CD1c-positive myeloid dendritic cell (primary cell): ENCODE data around the gene TGFBR3L.

Source experiments
- DNase-seq: peaks from one replicate; pipeline ENCODE4 v3.0.0-alpha.2; 2016; ENCODE audit errors: extremely low spot score

Gene TGFBR3L

GRCh38 chr19:7928334-7928706, 13.7 kb downstream of the TGFBR3L start:
- DNase-seq = no peak

- DNase-seq = peak; percentile 78
These were observed 14.4 kb downstream of the TGFBR3L start for GRCh38 chr19:7928741-7929701.

DNA sequence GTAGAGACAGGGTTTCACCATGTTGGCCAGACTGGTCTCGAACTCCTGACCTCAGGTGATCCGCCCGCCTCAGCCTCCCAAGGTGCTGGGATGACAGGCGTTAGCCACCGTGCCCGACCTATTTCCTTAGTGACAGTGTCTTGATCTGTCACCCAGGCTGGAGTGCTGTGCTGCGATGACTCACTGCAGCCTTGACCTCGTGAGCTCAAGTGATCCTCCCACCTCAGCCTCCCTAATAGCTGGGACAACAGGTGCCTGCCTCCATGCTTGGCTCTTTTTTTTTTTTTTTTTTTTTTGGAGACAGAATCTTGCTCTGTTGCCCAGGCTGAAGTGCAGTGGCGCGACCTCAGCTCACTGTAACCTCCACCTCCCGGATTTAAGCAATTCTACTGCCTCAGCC, 15.4 kb downstream of the TGFBR3L start:
- DNase-seq = peak; percentile 24

DNA sequence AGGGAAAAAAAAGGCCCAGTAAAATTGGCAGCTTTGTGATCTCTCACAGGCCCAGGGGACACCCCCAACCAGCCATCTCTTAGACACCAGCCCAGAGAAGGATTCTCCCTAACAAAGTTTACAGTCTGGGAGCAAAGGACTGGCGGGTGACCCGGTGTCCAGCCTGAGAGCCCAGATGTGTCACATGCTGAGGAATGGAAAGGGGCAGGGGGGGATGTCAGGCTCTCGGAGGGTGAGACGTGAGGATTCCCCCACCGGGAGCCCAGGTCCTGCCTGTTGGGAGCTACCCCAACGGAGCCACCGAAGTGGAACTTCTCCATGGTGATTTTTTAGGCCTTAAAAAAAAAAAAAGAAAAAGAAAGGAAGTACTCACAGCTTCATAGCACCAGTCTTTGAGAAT, 16.1 kb downstream of the TGFBR3L start:
- DNase-seq = no peak

DNA sequence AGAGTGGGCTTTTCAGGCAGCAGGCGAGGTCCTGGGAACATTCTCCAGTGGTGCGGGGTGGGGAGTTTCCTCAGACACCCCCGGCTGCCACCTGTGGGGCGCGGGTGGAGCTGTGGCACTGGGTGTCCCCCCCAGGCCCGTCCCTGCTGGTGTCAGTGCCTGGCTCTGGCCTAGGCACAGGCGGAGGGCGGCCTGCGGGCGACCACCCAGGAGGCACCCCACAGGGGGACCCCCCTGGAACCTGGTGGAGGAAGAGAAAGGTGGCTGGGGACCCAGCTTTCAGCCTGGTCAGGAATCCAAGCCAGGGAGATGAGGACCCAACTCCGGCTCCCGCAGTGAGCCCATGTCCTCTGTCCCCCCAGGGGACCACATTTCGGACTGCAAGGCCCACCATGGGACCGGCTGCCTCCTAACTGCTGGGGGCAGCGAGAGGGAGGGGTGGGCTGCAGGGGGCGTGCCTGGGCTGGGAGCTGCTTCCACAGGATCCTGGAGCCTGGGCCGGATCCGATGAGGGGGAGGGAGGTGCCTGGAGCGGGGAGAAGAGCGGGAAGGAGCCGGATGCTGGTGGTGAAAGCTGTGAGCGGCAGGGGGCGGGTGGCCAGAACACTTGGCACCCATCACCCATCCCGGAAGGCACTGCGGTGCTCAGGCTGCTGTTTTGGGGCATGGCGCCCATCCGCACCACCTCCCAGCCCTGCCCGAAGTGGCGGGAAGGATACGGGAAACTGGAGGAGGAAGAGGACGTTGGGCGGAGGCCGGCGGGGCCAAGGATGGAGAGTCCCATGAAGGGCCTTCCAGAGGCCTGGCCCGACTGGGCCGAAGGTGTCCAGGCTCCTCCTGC, 16.8 kb downstream of the TGFBR3L start:
- DNase-seq = no peak

- no peak for DNase-seq
These were observed 17.8 kb downstream of the TGFBR3L start for GRCh38 chr19:7932276-7932929.

- DNase-seq = no peak
These were observed 18.3 kb downstream of the TGFBR3L start for GRCh38 chr19:7932930-7933300.

DNA sequence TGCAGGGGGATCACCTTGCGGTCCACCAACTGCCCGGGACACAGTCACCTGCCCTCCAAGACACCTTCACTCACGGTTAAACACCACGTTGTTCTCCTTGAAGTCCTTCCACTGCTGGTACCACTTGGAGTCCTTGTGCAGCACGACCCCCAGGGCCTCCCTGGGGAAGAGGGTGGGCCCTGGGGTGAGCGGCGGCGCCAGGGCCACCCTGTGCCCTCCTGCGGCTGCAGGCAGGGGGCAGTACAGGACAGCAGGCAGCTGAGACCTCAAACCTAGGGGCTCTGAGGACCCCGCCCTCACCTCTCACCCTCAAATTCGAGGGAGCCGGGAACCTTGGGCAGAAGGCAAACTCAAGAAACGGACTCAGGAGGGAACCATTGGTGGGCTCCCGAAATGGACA, 18.8 kb downstream of the TGFBR3L start:
- no peak for DNase-seq

DNA sequence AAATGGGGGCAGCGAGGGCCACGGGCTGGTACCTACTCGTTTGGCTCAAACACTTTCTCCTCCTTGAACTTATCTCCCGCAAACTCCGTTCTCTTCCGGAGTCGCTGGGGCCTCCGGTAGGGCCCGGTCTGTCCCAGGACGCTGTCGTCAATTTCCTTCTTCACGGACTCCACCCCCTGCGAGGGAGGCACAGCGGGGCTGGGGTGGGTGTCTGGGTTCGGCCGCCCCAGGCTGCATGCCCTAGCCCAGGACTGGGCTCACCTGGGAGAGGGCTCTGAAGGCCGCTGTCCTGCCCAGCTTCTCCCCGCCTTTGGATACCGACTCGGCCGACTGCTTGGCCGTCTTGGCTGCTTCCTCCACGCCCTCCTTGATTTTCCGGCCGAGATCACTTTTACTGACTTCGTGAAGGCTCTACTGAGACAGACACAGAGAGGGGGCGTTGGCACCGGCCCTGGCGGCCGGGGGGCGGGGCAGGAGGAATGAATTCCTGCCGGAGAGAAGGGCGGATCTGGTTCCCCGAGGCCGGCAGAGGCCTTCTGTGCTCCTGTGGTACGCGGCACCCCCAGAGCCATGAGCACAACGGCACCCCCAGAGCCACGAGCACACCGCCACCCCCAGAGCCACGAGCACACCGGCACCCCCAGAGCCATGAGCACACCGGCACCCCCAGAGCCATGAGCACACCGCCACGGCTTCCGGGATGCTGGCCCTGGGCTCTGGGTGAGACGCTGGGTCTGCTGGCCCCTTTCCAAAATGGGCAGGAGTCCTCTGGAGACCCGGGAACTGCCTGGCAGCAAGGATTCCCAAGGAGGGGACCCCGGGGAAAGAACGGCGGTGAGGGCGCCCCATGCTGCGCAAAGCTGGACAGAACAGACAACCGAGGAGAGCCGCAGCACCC, 19.4 kb downstream of the TGFBR3L start:
- no peak for DNase-seq

DNA sequence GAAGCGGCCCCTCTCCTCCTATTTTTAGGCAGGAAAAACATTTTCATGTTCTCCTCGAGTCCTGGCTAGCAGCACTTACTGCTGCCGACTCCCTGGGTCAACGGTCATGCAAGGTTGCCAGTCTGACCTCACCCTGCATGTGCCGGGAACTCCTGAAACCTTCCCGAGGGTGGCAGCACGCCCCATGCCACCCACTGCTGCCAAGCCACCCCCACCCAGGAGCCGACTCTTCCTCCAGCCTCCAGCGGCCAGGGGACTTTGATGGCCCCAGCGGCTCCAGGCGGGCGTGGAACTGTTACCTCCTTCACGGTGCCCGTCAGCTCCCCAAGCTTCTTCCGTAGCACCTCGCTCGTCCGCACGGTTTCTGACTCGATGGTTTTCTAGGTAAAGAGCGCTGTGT, 20.1 kb downstream of the TGFBR3L start:
- DNase-seq = no peak

GRCh38 chr19:7940841-7941240, 26.2 kb downstream of the TGFBR3L start:
- DNase-seq = no peak

DNA sequence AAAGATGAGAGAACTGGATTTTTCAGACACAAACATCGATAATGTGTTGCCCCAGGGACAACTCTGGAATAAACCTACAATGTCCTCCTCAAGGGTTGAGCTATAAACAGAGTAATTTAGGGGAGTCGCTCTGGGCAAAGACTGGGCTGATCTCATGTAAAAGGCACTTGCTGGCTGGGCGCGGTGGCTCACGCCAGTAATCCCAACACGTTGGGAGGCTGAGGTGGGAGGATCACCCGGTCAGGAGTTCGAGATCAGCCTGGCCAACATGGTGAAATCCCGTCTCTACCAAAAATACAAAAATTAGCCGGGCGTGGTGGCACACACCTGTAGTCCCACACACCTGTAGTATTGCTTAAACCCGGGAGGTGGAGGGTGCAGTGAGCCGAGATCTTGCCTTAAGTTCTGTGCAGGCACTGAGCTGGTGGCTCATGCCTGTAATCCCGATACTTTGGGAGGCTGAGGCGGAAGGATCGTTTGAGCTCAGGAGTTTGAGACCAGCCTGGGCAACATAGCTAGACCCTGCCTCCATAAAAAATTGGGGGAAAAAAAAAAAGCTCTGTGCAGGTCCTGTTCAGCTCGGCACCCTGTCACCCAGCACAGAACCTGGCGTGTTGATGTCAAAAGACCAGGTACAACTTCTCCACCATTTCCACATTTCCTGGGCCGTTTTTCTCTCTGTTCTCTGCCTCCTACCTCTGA, 27.4 kb downstream of the TGFBR3L start:
- no peak for DNase-seq

- DNase-seq = peak; percentile 16
These were observed 28.4 kb downstream of the TGFBR3L start for GRCh38 chr19:7942981-7943443.

DNA sequence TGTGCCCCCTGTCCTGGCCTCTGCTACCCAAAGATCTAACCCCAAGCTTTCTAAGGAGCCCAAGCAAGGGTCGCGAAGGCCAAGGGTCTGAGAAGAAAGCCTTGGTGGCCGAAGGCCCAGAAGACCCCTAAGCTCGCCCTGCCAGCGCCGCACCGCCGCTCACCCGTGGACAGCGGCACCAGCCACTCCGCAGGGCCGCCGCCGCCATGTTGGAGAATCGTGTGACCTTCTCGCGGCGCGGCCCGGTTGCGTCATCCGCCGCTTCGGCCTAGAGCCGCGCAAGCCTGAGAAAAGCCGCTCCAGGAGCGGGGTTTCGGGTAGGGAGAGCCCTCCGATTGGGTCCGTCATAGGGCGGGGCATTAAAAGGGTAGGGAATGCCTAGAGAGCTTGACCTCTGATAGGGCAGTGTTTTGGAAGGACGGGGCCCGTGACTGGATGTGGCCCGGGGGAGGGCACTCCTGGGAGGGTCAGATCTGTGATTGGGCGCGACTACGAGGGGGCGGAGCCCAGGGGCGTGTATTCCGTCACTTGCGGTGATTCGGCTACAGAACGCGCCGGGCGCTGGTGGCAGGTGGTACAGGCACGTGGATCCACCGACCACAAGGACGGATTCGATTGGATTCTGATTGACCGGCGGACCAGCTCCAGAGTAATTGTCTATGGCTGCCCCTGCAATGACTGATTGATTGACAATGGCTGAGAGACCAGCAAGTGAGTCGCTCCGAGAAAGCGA, 29.0 kb downstream of the TGFBR3L start, which contains the start of gene TIMM44:
Gene TIMM44 (minus strand): TSS at position 223 of the 733 bp plus-strand sequence. CDS start 15 bp downstream, at position 208.
- peak; percentile 99 for DNase-seq

- peak; percentile 94 for DNase-seq
These were observed 29.6 kb downstream of the TGFBR3L start for GRCh38 chr19:7944177-7944761.

- DNase-seq = no peak
These were observed 33.3 kb downstream of the TGFBR3L start for GRCh38 chr19:7947939-7948338.

GRCh38 chr19:7953060-7953459, 38.4 kb downstream of the TGFBR3L start:
- DNase-seq = peak; percentile 23

- DNase-seq = no peak
These were observed 38.9 kb downstream of the TGFBR3L start for GRCh38 chr19:7953576-7953975.

- no peak for DNase-seq
These were observed 41.1 kb downstream of the TGFBR3L start for GRCh38 chr19:7955696-7956095.
